GM21619 (cell line): ENCODE measurements around the gene ELL2.
"Not testable (repeated sequence)": the region's sequence is repeated elsewhere in the genome, so short reads cannot be mapped to it uniquely, and the experiment has no call there.

Source experiments
- ATAC-seq: cut with Tn5 transposase; IDR thresholded peaks from one replicate; pipeline ENCODE4 v1.9.1; 2021; ENCODE audit not compliant: unreplicated experiment

ELL2 gene

DNA sequence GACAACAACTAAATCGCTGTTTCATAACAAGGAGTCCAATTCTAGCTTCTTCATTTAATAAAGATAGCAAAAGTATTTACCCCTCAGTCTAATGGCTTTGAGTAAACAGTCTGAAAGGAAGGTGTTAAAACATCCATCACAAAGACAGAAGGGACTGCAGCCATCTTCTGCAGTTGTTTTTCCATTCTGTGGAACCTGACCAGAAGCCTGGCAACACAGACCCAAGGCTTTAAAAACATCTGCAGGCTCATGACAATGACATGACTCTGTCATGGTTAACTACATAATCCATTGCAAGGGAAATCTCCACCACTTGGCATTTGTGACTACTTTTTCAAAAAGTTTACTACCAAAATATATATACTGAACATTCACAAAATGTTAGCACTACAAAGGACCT is 51.9 kb downstream of the ELL2 start:
- ATAC-seq, result no peak

- ATAC-seq, result no peak
Measured at GRCh38 chr5:95908799-95909198, 52.9 kb downstream of the ELL2 start.

DNA sequence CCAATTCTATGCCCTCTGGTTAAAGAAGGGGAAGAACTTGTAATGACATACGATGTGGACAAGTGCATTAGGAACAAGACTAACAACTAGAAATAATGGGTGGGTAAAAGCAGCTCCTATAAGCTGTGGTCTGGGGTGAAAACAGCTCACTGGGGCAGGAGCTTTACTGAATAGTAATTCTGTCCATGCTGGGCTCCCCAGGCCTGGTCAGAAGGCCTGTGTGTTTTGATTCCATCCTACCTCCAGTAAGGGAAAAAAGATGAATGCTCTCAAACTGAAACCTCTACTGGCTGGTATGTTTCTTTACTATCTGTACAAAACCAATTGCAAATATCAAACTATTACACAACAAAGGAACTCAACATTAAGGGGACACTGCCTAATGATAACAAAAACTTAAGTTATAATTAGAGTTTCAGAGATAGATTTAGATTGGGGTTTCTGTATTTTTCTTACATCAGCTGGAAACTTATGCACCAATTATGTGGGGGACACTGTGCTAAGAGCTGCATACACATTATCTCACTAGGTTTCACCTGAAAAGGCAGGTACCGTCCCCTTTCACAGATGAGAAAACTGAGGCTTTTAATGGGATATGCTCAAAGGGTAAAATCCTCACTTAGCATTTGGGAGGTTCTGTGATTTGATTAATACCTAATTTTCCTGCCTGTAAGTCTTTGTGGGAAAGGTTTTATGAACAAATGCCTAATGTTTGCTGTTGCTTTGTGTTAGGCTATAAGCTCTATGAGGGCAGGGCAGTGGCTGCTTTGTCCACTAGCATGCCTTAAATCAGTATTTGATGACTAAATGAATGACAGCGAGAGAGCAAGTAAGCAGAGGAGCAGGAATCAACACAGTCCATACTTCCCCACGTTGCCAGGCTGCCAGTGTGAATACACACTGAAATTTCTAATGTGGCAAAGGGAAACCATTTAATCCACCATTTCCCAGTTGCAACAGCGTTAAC is 53.6 kb downstream of the ELL2 start:
- ATAC-seq, result no peak

GRCh38 chr5:95907067-95907705 is 54.5 kb downstream of the ELL2 start:
- no peak for ATAC-seq

DNA sequence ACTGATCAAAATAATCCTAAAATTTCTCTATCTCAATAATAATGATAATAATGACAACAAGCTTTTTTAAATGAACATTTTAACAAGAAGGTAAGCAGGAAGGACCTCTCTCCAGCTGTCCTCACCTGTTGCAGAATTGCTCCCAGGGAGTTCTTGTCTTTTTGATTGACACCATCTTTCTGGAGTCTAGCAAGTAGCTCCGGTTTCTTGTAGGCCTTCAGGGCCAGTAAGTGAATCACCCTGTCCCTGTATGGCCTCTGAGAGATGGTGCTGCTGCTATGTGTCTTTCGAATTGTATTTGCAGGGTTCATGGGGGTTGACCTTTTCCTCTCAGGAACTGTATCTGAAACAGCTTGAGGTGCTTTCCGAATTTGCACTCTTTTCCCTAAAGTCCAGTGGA is 55.3 kb downstream of the ELL2 start:
- not testable (repeated sequence) for ATAC-seq

GRCh38 chr5:95904827-95905226 is 56.8 kb downstream of the ELL2 start:
- no peak for ATAC-seq

DNA sequence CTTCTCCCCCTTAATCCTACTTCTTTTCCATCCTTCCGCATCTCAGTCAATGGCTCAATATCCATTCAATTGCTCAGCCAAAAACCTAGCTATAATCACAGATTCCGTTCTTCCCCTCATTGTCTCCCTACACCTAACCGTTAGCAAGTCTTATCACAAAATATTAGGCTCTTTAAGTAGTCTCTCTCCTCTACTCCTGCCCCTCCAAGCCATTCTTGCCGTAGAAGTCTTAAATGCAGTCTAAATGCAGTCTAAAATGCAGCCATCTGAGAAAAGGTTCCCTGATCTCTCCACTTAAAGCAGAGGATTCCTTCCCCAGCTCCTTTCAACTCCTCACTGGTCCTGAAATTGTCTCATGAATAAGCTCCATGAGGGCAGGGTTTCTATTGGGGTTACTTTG is 57.8 kb downstream of the ELL2 start:
- ATAC-seq, result no peak

DNA sequence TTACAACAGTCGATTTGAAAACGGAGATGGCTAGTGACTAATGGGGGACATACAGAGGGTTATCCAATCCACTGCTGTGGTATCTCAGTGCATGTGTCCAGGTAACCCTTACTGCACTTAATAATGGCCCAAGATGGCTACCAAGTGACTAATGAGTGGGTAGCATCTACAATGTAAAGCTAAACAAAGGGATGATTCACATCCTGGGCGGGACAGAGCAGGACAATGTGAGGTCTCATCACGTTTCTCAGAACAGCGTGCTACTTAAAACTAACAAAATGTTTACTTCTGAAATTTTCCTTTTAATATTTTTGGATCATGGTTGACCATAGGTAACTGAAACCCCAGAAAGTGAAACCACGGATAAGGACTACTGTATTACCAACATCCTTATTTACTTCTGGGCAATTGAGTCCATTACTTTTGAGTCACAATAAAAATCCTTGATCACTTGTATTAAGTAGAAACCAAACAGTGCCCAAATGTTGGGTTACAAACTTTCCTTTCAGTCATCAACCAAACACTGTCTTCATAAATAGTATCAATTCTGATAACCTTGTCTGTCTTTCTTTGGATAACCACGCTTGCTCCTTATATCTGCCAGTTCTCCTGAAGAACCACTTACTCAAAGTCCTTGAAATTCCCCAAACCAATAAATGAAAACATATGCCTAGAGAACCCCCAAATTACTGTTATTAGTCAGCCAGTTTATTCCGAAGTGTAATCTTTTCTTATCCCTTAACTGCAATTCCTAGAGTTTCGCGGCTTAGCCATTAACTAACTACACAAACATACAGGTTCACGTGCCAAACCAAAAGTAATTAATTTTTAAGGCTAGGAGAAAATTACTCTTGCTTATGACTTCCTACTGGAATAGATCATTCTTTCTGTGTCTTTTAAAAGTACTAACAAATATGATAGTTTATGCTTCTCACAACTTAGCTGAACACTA is 59.7 kb downstream of the ELL2 start:
- ATAC-seq, result no peak

- no peak for ATAC-seq
Measured at GRCh38 chr5:95900383-95900958, 61.2 kb downstream of the ELL2 start.

DNA sequence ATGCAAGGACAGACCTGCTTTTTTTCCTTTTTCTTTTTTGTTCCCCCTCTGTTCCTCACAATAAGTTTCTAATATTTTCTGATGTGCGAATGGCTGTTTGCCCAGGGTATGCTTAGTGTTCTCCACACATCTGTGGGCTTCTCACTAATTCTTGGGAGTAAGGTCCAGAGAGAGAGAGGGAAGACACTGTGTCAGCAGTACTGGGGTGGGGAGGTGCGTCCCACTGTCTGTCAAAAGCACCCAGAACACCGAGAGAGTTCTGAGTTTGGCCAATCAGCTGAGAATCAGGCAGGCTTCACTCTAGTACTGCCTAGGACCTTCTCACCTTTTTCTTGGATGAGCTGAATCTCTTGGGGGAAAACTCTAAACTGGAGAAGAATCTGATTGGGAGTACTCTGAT is 61.8 kb downstream of the ELL2 start:
- no peak for ATAC-seq

DNA sequence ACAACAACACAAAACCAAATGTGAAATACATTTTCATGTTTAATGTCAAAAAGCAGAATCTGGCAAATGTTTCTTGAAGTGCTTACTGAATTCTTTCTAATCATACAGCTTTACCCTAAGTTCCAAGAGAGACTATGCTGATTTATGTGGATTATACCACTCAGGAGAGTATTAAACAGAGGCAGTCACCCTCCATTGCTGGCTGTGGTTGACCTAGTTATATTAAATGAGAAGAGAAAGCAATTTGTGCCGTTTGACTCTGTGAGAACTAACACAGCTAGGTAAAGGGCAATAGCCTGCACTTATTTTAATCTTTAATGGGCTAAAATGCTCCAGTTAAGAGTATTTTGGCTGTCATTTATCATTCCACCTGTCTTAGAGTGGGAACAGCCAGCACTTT is 62.6 kb downstream of the ELL2 start:
- no peak for ATAC-seq

- ATAC-seq, result no peak
Measured at GRCh38 chr5:95895771-95896170, 65.9 kb downstream of the ELL2 start.

DNA sequence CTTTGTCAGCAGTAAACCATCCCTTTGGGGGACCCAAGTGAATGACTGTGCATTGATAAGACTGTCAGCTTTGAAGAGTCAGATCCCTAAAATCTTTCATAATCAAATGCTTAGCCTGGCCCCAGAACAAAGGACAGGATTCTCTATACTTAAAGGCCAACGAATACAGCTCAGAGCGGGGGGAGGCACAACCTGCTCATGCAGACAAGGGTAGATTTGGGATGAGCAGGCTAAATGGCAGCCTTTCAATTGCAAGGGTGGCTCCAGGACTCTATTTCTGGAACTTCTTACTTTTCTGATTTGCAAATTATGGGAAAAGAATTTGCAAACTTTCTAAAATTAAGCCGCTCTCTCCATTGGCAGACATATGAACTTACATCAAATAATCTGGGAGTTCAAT is 66.4 kb downstream of the ELL2 start:
- no peak for ATAC-seq

DNA sequence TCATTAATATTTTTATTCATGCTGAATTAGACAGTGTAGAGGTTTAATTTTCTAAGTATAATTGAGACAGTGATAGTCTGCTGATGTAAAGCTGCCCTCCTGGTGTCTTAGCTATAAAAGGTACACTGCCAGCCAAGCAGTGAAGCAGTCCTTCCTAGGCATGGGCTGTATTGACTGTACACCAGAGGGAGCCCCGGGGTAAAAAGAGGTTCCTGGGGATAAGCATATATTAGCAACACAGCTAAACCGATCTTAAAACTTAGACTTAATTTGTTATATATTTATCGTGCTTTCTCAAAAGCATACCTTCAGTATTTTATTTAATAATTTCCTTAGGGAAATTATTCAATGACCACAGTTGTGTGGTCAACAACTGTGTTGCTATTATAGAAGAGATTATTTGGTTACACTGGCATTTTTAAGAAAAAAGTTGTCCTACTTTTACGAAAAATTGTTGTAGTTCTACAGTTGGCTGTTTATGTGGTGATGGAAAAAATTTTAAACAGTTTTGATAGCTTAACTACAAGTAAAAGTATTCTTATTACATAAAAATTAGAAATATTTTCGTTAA is 68.8 kb downstream of the ELL2 start:
- ATAC-seq, result no peak

- ATAC-seq, result no peak
Measured at GRCh38 chr5:95891499-95891898, 70.2 kb downstream of the ELL2 start.

DNA sequence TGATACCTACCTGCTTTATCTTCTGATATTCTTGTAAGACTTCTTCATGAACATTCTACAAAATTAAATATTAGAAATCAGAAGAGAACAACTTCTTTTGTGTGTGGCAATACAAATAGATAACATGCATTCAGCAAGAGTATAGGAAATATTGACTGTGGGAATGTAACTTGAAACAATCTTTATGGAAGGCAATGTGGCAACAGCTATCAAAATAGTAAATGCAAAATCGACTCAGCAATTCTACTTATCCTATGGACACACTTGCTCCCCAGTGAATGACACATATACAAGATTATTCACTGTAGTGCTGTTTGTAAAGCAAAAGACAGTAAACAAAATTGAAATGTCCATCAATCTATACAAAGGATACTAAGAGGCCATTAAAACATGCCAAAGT is 72.6 kb downstream of the ELL2 start:
- no peak for ATAC-seq

DNA sequence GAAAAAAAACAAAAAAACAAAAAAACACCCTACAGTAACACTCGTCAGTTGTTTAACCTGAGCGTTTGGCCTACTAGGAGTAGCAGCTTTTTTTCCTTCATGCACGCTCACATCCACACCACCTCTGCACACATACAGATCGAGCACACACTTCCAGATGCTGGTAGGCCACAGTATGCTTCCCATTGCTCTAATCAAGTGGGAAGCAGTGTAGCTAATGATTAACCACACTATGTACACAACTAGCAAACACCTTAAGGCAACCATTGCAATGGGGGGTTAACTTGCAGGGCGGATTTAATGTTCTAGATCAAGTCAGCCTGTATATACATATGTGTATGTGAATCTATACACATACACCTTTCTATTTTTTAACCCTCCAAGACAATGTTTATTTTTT is 73.7 kb downstream of the ELL2 start:
- no peak for ATAC-seq

DNA sequence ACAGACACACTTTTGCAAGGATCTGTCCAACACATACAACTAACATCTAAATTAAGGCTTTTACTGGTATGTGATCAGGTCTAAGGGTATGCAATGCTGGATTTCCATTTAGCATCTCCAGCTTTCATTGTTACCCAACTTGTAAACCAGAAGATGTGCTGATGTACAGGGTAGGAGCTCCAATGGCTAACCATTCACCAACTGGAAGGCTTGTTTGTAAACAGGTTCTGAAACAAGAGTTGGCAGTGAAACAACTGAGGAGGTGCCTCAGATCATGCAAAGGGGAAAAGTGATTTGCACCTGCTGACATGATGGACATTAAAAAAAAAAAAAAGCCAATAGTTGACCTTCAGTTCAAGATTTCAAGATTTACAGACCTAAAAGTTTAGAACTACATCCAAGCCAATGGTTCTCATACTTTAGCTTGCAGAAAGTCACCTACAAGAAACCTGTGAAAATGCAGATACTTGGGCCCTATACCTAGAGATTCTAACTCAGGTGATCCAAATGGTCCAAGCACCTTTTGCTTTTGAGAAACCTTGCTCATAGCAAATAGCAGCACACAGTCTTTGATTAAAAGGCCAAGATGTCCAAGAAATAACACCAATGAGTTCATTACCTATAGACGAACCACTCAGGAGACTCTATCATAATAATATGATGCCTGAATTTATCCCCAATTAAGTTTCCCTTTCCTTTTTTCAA is 75.2 kb downstream of the ELL2 start:
- no peak for ATAC-seq

DNA sequence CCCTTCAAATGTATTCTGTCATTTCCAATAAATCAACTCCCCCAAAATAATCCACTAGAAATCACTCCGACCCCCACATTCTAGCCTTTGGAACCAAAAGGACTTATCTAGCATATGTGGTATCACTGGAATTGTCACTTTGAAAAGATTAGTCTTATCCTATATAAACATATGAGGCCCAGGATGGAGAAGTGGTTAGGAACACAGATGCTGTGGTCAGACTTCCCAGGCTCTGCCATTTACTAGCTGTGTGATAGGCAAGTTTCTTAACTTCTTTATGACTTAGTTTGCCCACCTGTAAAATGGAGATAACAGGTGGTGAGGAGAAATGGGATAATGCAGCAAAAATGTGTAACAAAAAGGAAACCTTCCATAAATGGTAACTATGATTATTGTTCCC is 77.1 kb downstream of the ELL2 start:
- no peak for ATAC-seq

GRCh38 chr5:95884017-95884325 is 77.7 kb downstream of the ELL2 start:
- ATAC-seq, result peak; percentile 70
